HG02852 (cell line): Measurements from ENCODE around the gene HCK.

Source experiments
- ATAC-seq: cut with Tn5 transposase; IDR thresholded peaks from one replicate; pipeline ENCODE4 v1.9.1; 2021; ENCODE audit warnings: mild to moderate bottlenecking, moderate library complexity; ENCODE audit not compliant: unreplicated experiment

The HCK gene

GRCh38 chr20:32052090-32052777 lies at the start of gene HCK:
TSS of gene HCK (plus strand) at chr20:32052242.
- ATAC-seq, result peak; percentile 43

- no peak for ATAC-seq
Observed at GRCh38 chr20:32003325-32003724, 48.7 kb upstream of the HCK start.

GRCh38 chr20:32004963-32005362 lies 47.1 kb upstream of the HCK start:
- ATAC-seq, result no peak

GRCh38 chr20:32006053-32006452 lies 46.0 kb upstream of the HCK start:
- no peak for ATAC-seq

- ATAC-seq, result no peak
Observed at GRCh38 chr20:32006841-32007786, 44.9 kb upstream of the HCK start.

GRCh38 chr20:32007787-32008616 lies 44.0 kb upstream of the HCK start:
- ATAC-seq, result no peak

GRCh38 chr20:32009564-32009963 lies 42.5 kb upstream of the HCK start:
- ATAC-seq, result no peak

GRCh38 chr20:32010101-32010500 lies 41.9 kb upstream of the HCK start, which contains the start of gene CCM2L:
TSS of gene CCM2L (plus strand) at chr20:32010438. CDS start at chr20:32010455, 17 bp downstream.
- no peak for ATAC-seq

- ATAC-seq, result no peak
Observed at GRCh38 chr20:32010666-32011065, 41.4 kb upstream of the HCK start.

GRCh38 chr20:32012159-32012688 lies 39.8 kb upstream of the HCK start:
- ATAC-seq, result no peak

- no peak for ATAC-seq
Observed at GRCh38 chr20:32013326-32013725, 38.7 kb upstream of the HCK start.

GRCh38 chr20:32017711-32018251 lies 34.3 kb upstream of the HCK start:
- ATAC-seq, result no peak

GRCh38 chr20:32018269-32019155 lies 33.5 kb upstream of the HCK start:
- ATAC-seq, result peak; percentile 37

GRCh38 chr20:32019156-32019510 lies 32.9 kb upstream of the HCK start:
- peak; percentile 5 for ATAC-seq

GRCh38 chr20:32019563-32020463 lies 32.2 kb upstream of the HCK start:
- no peak for ATAC-seq

GRCh38 chr20:32021091-32021490 lies 31.0 kb upstream of the HCK start:
- no peak for ATAC-seq

- ATAC-seq, result no peak
Observed at GRCh38 chr20:32024683-32025295, 27.3 kb upstream of the HCK start.

GRCh38 chr20:32027643-32028042 lies 24.4 kb upstream of the HCK start:
- no peak for ATAC-seq
